Adrenal gland (tissue), 12 donors: ENCODE data around the gene ABCF1. TPM values are rescaled to one million over a fixed set of nuclear protein-coding genes. Genes with fewer than 3 reads are reported as not detected.

Experiments used
- DNase-seq, 7 donors: peaks; one replicate each; pipeline ENCODE4 v3.0.0-alpha.2; 2019 to 2020
- H3K27ac ChIP-seq, 5 donors: fragments of 200-600 bp; sonication (generic) in 4 of 5; 1 replicate in 3 of 5; 2 replicates in 2 of 5; pipeline versions ENCODE4 v1.5.1 to v1.8.0; 2016 to 2020; ENCODE audit warnings: mild to moderate bottlenecking in 1 of 5
- H3K27me3 ChIP-seq: fragments of 200-600 bp; 2 replicates; pipeline ENCODE4 v1.8.0; 2021
- H3K36me3 ChIP-seq, 2 donors: fragments of 200-600 bp; replicated peaks in 1 of 2; 1 replicate in 1 of 2; 2 replicates in 1 of 2; pipeline versions ENCODE4 v1.5.1 to v1.8.0; 2018 to 2022
- H3K4me1 ChIP-seq, 2 donors: fragments of 200-600 bp; replicated peaks in 1 of 2; 1 replicate in 1 of 2; 2 replicates in 1 of 2; pipeline versions ENCODE4 v1.5.1 to v1.8.0; 2018 to 2021
- H3K4me3 ChIP-seq, 4 donors: fragments of 200-600 bp; sonication (generic) in 3 of 4; one replicate each; pipeline ENCODE4 v1.5.1; 2016 to 2018
- H3K9me3 ChIP-seq, 3 donors: fragments of 200-600 bp; sonication (generic) in 1 of 3; replicated peaks in 1 of 3; 1 replicate in 2 of 3; 2 replicates in 1 of 3; pipeline versions ENCODE4 v1.5.1 to v1.8.0; 2016 to 2021
- CTCF ChIP-seq, 6 experiments: fragments of 450-650 bp in 4 of 6; fragments of 200-600 bp in 2 of 6; sonication (generic) in 1 of 6; IDR thresholded peaks; 1 replicate in 5 of 6; 2 replicates in 1 of 6; pipeline versions ENCODE4 v1.5.1 to v1.8.0; 2016 to 2021; ENCODE audit warnings: antibody characterized with exemption in 6 of 6, mild to moderate bottlenecking in 2 of 6, moderate library complexity in 1 of 6
- POLR2A ChIP-seq, 2 donors: fragments of 450-650 bp; IDR thresholded peaks; one replicate each; pipeline ENCODE4 v1.6.1; 2017; ENCODE audit warnings: antibody characterized with exemption in 2 of 2, mild to moderate bottlenecking in 2 of 2, moderate library complexity in 1 of 2
- WGBS, 4 donors: extraction: QIAGEN DNeasy Blood & Tissue Kit in 2 of 4; methylation state at CpG; one replicate each; pipeline versions ENCODE4 v1.1.5 to v1.1.7; 2013 to 2017; 5-methylcytosine and 5-hydroxymethylcytosine counted together
- intact Hi-C, 2 donors: fragments of 100-400 bp; cut with DNase I; formaldehyde crosslinking; loops; one replicate each; pipeline versions ENCODE4 v1.14.1 to v1.15.0; 2022 to 2023
- polyA plus RNA-seq, 3 donors: library from polyadenylated mRNA; stranded (reverse); fragments of 200-250 nt in 2 of 3; fragments of 350-450 nt in 1 of 3; fragmentation: Illumina TruSeq in 1 of 3; extraction: RNeasy Lipid Tissue Mini Kit (QIAGEN cat#74804) in 1 of 3; gene quantifications; one replicate each; pipeline ENCODE4 v1.2.3, GENCODE V29; 2013 to 2014
- total RNA-seq, 9 donors: library from RNA; depleted of rRNA in 4 of 9; stranded (reverse); fragments of >200 nt in 4 of 9; fragments of 120-200 nt in 1 of 9; fragmentation: NEBNext Ultra II Directional in 1 of 9; extraction: Animal tissue kit (Norgen Biotek cat#: 25700) in 1 of 9; gene quantifications; one replicate each; pipeline versions ENCODE4 v1.1.0 to v1.2.4, GENCODE V29; 2013 to 2023
- donor health status: healthy with polysubstance abuse.
- donor health status: Bipolar disorder and iron deficiency.
- donor health status: DM: yes; HTN: yes; CAD: no.
- donor health status: DM: no; HTN: no; CAD: no.
- donor health status: DM: no; HTN: no; CAD: no.
- donor health status: DM: yes; HTN: yes; CAD: no.

ABCF1 gene
- total and polyA plus RNA-seq, 12 donors, result 18.7 to 75.2 (median 37.6) TPM

DNA sequence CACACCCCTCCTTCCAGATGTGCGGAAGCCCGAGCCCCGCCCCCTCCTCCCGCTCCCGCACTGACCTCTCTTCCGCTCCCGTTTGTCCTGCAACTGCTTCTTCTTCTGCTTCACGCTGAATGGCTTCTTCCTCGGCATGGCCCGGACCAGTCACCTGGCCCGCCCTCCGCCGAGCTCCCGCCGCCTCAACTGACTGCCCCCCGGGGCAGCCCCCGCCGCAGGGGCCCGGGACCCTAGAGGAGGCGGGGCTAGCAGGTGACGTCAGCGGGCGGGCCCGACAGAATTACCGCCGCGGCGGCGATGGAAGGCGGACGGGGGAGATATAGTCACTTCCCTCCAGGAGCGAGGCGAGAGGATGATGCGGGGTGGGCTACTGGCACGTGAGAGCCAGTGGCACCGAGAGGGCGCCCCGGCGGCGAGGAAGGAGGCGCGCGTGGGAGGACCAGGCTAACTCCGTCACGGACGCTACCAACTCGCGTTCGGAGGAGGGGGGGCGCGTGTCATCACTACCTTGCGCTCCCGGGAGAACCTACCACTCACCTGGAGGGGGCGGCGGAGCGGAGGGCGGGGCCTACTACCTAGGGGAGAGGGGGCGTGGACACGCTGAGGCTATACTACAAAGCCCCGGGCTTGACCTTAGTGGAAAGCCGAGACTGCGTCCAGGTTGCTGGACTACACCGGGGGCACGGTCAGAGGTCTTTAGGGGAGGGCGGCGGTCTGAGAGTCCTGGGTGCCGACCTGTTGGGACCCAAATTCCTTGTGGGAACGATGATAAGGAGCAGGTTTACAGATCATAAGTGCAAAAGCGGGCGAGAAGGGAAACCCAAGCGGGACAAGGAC is 15.0 kb upstream of the ABCF1 start, which contains the start of gene GNL1:
Gene GNL1 (minus strand): TSS at position 424 of the 840 bp plus-strand sequence. CDS start 286 bp downstream, at position 138.
- WGBS, 4 donors, result 0 to 1% (median 1%) methylated on average over 11 to 71 of the region's 71 CpGs

DNA sequence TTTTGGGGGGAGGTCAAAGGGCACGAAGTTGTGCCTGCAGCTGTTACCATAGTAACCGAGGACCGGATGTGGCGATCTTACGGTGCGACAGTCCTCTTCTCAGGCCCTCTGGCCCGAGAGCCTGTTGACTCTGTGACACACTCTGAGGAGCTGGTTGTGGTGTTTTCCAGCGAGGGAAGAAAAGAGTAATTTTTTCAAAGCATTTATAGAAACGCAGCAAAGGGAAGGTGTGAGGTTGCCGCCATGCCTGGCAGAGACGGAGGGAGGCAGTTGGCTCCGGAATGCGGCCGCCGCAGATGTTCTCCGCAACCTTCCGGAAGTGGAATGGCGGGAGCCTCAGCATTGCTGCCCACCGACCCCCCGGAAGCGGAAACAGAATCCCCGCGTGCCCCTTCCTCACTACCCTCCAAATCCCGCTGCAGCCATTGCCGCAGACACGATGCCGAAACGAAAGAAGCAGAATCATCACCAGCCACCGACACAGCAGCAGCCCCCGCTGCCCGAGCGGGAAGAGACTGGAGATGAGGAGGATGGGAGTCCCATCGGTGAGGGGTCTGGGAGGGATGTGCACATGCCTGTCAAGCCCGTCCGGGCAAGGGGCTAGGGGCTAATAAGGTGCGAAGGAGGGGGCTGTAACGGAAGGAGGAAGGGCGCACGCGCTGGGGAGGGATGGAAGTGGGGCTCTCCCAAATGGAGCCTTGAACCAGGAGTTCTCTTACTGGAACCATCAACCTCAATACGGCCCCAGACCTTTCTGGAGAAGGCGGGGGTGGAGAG is 14.1 kb upstream of the ABCF1 start, which contains the start of gene PRR3:
Gene PRR3 (plus strand): TSS at position 390 of the 777 bp plus-strand sequence. CDS start 50 bp downstream, at position 440.
- H3K27ac ChIP-seq, result peak within 1 kb of the TSS; percentile 95 to 99 (median 95)
- 0 to 2% (median 1%) methylated on average over 40 to 42 of the region's 42 CpGs for WGBS, 4 donors
- intact Hi-C loops, result no loop called here
- peaks cover 7 to 23% of the 10 kb centered on the region in 2 donors for H3K4me1 ChIP-seq
- peaks cover 0 to 31% of the 10 kb centered on the region in 2 donors for H3K36me3 ChIP-seq
- no peaks in the 10 kb centered on the region for H3K9me3 ChIP-seq
- no peaks in the 10 kb centered on the region for H3K27me3 ChIP-seq
- DNase-seq, result peak; percentile 89 to 97 (median 92)
- H3K4me3 ChIP-seq, result peak within 1 kb of the TSS; percentile 38 to 99 (median 87)
- no peak for TF ChIP-seq CTCF (IDR thresholded peaks at IDR 0.05)
- TF ChIP-seq POLR2A (IDR thresholded peaks at IDR 0.05), result peak; percentile 56 to 71

More for the DNA sequence above, 15.0 kb upstream of the ABCF1 start, which contains the start of gene GNL1:
- TF ChIP-seq POLR2A (IDR thresholded peaks at IDR 0.05) (peak; percentile 55 to 56), CTCF (IDR thresholded peaks at IDR 0.05) (peak in 3 of 6 experiments; percentile 8 to 22 (median 10))
- no peaks in the 10 kb centered on the region for H3K27me3 ChIP-seq
- peak within 1 kb of the TSS; percentile 38 to 99 (median 87) for H3K4me3 ChIP-seq
- peaks cover 0 to 31% of the 10 kb centered on the region in 2 donors for H3K36me3 ChIP-seq
- DNase-seq, result peak; percentile 94 to 98 (median 96)
- H3K27ac ChIP-seq, result peak within 1 kb of the TSS; percentile 95 to 99 (median 95)
- H3K4me1 ChIP-seq, result peaks cover 7 to 23% of the 10 kb centered on the region in 2 donors
- H3K9me3 ChIP-seq, result no peaks in the 10 kb centered on the region
- intact Hi-C loops, result no loop called here

- Histone ChIP-seq H3K27me3 (no peaks in the 10 kb centered on the region), H3K4me1 (peaks cover 7 to 23% of the 10 kb centered on the region in 2 donors), H3K36me3 (peaks cover 0 to 31% of the 10 kb centered on the region in 2 donors), H3K9me3 (no peaks in the 10 kb centered on the region), H3K4me3 (peak overlapping the region in 3 of 4 donors; percentile 85 to 99 (median 89)), H3K27ac (peak overlapping the region in 4 of 5 donors; percentile 95 to 99 (median 96))
- WGBS, 4 donors, result 0 to 3% (median 1%) methylated on average over 6 of the region's 6 CpGs
- no peak for TF ChIP-seq POLR2A (IDR thresholded peaks at IDR 0.05)
- no peak for TF ChIP-seq CTCF (IDR thresholded peaks at IDR 0.05)
- intact Hi-C loops, result no loop called here
- DNase-seq, result no peak
Measured at GRCh38 chr6:30557683-30557981, 13.6 kb upstream of the ABCF1 start.

GRCh38 chr6:30560930-30561329 is 10.3 kb upstream of the ABCF1 start:
- WGBS, 4 donors, result 93 to 99% (median 96%) methylated on average over 3 of the region's 3 CpGs
- H3K9me3 ChIP-seq, result no peaks in the 10 kb centered on the region
- no peak overlapping the region for H3K27ac ChIP-seq
- no peaks in the 10 kb centered on the region for H3K27me3 ChIP-seq
- no peak for DNase-seq
- intact Hi-C loops, result no loop called here
- TF ChIP-seq CTCF (IDR thresholded peaks at IDR 0.05) (no peak), POLR2A (IDR thresholded peaks at IDR 0.05) (no peak)
- H3K36me3 ChIP-seq, result peaks cover 0 to 24% of the 10 kb centered on the region in 2 donors
- H3K4me3 ChIP-seq, result no peak overlapping the region
- H3K4me1 ChIP-seq, result peaks cover 7 to 14% of the 10 kb centered on the region in 2 donors
